HUES64 (cell line): ENCODE measurements around the gene SLC6A8.

Experiments
- H3K27ac ChIP-seq: 2 replicates; pipeline ENCODE4 v1.7.0; 2013; ENCODE audit warnings: low read depth, low read length, inconsistent platforms
- H3K27me3 ChIP-seq: 2 replicates; pipeline ENCODE4 v1.6.1; 2013; ENCODE audit warnings: mild to moderate bottlenecking, low read length; ENCODE audit not compliant: insufficient read depth
- H3K36me3 ChIP-seq: 2 replicates; pipeline ENCODE4 v1.6.1; 2013; ENCODE audit warnings: mild to moderate bottlenecking, low read length; ENCODE audit not compliant: insufficient read depth
- H3K4me1 ChIP-seq: 2 replicates; pipeline ENCODE4 v1.6.1; 2013; ENCODE audit warnings: mild to moderate bottlenecking, low read length, moderate library complexity; ENCODE audit not compliant: insufficient read depth
- H3K4me3 ChIP-seq: 2 replicates; pipeline ENCODE4 v1.5.1; 2013; ENCODE audit warnings: mild to moderate bottlenecking, low read length, moderate library complexity
- H3K9ac ChIP-seq: 2 replicates; pipeline ENCODE4 v1.6.1; 2013; ENCODE audit warnings: mild to moderate bottlenecking, low read depth, low read length
- H3K9me3 ChIP-seq: 2 replicates; pipeline ENCODE4 v1.6.1; 2013; ENCODE audit warnings: low read depth, low read length; ENCODE audit not compliant: insufficient read depth
- WGBS: fragments of 150-250, 120-280 bp; methylation state at CpG from one replicate; pipeline ENCODE4 v1.1.7; 2013; ENCODE audit warnings: missing lambda C conversion rate; 5-methylcytosine and 5-hydroxymethylcytosine counted together

SLC6A8 gene

DNA sequence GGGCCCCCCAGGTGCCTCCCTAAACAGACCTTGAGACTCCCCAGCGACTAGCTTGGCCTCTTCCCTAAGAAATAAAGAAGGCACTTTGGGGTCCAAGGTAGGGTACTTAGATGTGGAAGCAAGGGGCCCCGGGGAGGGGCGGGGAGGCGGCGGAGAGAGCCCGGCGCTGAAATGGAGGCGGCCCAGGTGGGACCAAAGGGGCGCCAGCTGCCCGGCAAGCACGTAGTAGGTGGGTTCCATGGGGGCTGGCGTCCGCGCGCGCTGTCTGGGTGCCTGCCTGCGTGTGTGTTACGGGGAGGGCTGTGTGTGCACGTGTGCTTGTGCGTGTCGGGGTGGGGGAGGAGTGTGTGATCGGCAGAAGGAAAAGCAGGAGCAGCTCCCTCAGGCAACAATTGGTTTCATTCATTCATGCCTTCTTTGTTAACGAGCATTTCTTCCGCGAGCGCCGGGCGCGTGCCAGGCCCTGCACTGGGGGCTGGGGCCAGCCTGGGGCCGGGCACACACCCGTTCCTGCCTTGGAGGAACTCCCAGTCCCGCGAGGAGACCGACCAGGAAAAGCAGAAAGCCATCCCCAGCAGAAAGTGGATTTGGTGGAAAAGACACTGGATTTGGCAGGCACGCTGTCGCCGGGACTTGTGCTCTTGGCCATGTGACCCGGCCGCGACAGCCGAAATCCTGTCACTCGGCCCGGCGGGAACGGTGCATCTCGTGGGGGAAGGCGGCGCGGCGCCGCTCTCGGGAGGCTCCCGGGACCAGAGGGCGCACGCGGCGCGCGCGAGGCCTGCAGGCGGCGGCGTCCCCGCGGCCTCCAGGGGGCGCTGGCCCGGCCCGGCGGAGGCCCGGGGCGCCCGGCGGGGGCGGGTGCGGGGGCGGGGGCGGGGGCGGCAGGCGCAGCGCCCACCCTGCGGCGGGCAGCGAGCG, 44.0 kb upstream of the SLC6A8 start:
- H3K4me3 ChIP-seq = peak overlapping the region; percentile 42
- H3K36me3 ChIP-seq = no peaks in the 10 kb centered on the region
- H3K4me1 ChIP-seq = no peaks in the 10 kb centered on the region
- H3K27ac ChIP-seq = no peak overlapping the region
- peaks cover 89% of the 10 kb centered on the region for H3K27me3 ChIP-seq
- H3K9ac ChIP-seq = no peak overlapping the region
- no peaks in the 10 kb centered on the region for H3K9me3 ChIP-seq
- WGBS = 2% methylated on average over 67 of the region's 84 CpGs

DNA sequence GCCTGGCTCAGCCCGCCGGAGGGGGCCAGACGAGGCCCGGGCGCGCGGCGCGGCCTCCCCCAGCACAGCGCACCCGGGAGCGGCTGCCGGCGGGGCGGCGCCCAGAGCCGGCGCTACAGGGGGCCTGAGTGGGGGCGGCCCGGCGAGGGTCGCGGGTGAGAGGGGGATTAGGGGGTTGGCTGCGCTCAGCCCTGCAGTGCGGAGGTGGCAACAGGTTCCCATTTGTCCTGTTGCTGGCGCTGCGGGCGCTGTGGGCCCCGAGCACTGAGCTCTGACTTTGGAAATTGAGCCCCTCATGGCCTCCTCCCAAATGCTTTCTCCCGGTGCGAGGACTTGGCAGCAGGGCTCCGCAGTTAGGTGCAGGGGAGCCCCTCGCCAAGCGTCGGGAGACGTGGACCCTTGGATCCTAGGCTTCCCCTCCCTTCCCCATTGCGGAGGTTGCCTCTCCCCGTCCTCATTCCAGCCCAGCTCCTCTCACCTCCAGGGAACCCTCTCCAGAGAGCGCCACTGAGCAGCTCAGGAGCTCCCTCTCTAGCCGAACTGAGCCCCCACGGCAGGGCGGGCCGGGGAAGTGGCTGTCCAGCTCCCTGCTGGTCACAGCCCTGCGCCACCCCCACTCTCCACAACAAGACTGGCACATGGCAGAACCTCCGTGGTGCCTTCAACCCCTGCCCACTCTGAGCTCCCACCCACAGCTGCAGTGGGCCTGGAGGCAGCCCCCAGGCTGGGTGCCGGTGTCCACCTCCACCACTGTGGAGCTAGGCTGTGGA, 43.2 kb upstream of the SLC6A8 start:
- H3K9ac ChIP-seq = no peak overlapping the region
- H3K4me1 ChIP-seq = no peaks in the 10 kb centered on the region
- 4% methylated on average over 46 of the region's 46 CpGs for WGBS
- H3K9me3 ChIP-seq = no peaks in the 10 kb centered on the region
- H3K27me3 ChIP-seq = peaks cover 95% of the 10 kb centered on the region
- H3K4me3 ChIP-seq = peak overlapping the region; percentile 40; the same call in 1 of the 2 replicates
- H3K36me3 ChIP-seq = no peaks in the 10 kb centered on the region
- no peak overlapping the region for H3K27ac ChIP-seq

DNA sequence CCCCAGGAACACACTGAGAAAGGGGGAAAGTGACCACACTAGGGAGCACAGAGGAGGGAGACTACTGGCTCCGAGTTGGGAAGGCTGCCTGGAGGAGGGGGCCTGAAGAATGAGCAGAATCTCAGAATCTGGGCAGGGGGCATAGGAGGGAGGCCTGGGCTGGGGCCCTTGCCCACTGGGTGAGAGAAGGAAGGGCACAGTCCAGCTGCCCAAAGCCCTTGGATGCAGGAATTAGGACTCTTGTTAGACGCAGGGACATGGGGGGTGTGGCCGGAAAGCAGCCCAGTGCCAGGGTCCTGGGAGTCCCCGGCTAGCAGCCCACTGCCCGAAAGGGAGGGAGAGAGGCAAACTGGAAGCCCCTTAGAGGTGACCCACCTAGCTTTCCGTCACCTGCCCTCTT, 42.6 kb upstream of the SLC6A8 start:
- no peak overlapping the region for H3K4me3 ChIP-seq
- 52% methylated on average over 6 of the region's 6 CpGs for WGBS
- H3K36me3 ChIP-seq = no peaks in the 10 kb centered on the region
- H3K9me3 ChIP-seq = no peaks in the 10 kb centered on the region
- no peaks in the 10 kb centered on the region for H3K4me1 ChIP-seq
- no peak overlapping the region for H3K27ac ChIP-seq
- peaks cover 89% of the 10 kb centered on the region for H3K27me3 ChIP-seq
- no peak overlapping the region for H3K9ac ChIP-seq

DNA sequence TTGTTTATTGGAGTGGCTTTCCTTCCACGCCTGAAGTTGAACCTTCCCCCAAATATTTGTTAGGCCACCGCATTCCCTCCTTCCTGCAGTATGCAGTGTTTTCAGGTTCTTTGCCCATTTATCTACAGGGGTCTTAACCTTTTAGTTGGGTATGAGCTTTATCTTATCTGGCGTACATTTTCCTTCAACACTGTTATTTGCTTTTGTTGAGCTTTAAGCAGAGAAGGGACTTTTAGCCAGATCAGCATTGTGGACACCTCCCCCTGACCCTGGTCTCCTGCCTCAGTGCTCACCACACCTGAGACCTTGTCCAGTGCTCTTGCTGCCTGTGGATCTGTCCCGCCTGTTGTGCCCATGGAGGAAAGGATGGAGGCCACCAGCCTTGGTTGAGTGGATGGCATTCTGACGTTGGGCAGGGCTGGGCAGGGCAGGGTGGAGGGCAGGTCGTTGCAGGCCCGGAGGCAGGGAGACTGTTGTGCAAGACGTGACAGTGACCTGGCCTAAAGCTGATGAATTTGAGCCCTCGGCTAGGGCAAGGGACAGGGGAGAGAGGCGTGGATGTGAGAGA, 41.7 kb upstream of the SLC6A8 start:
- no peak overlapping the region for H3K4me3 ChIP-seq
- no peaks in the 10 kb centered on the region for H3K36me3 ChIP-seq
- H3K4me1 ChIP-seq = no peaks in the 10 kb centered on the region
- H3K27ac ChIP-seq = no peak overlapping the region
- H3K9ac ChIP-seq = no peak overlapping the region
- 71% methylated on average over 9 of the region's 10 CpGs for WGBS
- no peaks in the 10 kb centered on the region for H3K9me3 ChIP-seq
- peaks cover 81% of the 10 kb centered on the region for H3K27me3 ChIP-seq

DNA sequence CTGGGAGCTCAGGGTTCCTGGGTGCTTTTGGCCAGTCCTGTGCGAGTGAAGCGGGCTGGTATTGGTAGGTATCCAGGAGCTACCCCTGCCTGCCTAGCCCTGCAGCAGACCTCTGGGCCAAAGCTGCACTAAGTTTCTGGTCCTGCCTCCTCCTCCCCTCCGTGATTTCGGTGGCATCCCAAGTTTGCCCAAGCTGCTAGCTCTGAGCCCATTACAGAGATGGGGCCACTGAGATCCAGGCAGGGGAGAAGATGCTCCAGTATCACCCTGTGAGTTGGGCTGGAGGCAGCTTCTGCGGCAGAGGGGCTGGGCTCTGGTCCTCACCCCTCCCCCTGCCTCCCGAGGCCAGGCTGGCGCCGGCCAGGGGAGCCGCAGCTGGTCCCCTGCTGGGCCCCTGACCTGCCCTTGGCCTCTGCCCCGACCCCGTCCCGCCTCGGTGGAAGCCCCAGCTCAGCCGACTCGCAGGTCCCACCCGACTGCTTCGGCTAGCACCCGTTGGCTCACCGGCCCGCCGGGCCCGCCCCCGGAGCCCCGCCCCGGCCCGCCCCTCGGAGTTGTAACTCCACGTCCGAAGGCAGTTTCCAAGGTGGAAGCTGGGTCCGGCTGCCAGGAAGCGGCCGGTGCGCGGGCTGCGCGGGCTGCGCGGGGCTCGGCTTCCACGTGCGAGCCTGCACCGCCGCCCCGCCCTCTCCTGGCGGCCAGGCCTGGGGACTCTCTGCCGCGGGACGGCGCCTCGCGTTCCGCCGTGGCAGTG, 40.9 kb upstream of the SLC6A8 start, which contains the start of gene DUSP9:
Gene DUSP9 (plus strand): TSS at position 584 of the 754 bp plus-strand sequence. CDS start 751 bp downstream, outside the sequence.
- WGBS = 4% methylated on average over 53 of the region's 53 CpGs
- Histone ChIP-seq H3K9me3 (no peaks in the 10 kb centered on the region), H3K4me1 (no peaks in the 10 kb centered on the region), H3K27ac (no peak within 1 kb of the TSS), H3K36me3 (no peaks in the 10 kb centered on the region), H3K4me3 (0 out of 2 replicates have a peak within 1 kb of the TSS, but pooled peaks have one; percentile 13), H3K27me3 (peaks cover 73% of the 10 kb centered on the region), H3K9ac (no peak within 1 kb of the TSS)

DNA sequence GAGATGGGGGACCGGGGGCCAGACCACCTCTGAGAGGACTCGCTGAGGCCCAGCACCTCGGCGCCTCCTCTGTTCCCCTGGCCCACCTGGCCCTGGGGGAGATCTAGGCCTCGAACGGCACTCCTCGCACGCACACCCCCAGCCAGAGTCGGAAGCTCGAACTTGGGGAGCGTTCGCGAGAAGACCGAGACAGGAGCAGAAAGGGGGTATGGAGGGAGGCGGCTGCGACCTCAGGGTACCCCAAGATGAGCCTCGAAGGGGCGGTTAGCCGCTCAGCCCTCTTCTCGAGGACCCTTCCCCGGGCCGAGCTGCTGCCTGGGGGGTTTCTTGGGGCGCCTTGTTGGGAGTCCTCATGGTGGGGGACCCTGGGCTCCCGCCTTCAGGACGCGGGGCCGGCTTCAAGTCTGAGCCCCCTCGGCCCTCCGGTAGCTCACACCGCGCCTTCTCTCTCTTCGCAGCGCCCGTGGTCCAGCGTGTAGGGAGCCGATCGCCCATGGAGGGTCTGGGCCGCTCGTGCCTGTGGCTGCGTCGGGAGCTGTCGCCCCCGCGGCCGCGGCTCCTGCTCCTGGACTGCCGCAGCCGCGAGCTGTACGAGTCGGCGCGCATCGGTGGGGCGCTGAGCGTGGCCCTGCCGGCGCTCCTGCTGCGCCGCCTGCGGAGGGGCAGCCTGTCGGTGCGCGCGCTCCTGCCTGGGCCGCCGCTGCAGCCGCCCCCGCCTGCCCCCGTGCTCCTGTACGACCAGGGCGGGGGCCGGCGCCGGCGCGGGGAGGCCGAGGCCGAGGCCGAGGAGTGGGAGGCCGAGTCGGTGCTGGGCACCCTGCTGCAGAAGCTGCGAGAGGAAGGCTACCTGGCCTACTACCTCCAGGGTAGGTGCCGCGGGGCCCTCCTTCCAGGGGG, 40.0 kb upstream of the SLC6A8 start:
- H3K9me3 ChIP-seq = no peaks in the 10 kb centered on the region
- peaks cover 65% of the 10 kb centered on the region for H3K27me3 ChIP-seq
- no peak overlapping the region for H3K9ac ChIP-seq
- WGBS = 10% methylated on average over 84 of the region's 85 CpGs
- no peaks in the 10 kb centered on the region for H3K4me1 ChIP-seq
- H3K36me3 ChIP-seq = no peaks in the 10 kb centered on the region
- H3K27ac ChIP-seq = no peak overlapping the region
- H3K4me3 ChIP-seq = 0 out of 2 replicates have a peak overlapping the region, but pooled peaks have one; percentile 13

DNA sequence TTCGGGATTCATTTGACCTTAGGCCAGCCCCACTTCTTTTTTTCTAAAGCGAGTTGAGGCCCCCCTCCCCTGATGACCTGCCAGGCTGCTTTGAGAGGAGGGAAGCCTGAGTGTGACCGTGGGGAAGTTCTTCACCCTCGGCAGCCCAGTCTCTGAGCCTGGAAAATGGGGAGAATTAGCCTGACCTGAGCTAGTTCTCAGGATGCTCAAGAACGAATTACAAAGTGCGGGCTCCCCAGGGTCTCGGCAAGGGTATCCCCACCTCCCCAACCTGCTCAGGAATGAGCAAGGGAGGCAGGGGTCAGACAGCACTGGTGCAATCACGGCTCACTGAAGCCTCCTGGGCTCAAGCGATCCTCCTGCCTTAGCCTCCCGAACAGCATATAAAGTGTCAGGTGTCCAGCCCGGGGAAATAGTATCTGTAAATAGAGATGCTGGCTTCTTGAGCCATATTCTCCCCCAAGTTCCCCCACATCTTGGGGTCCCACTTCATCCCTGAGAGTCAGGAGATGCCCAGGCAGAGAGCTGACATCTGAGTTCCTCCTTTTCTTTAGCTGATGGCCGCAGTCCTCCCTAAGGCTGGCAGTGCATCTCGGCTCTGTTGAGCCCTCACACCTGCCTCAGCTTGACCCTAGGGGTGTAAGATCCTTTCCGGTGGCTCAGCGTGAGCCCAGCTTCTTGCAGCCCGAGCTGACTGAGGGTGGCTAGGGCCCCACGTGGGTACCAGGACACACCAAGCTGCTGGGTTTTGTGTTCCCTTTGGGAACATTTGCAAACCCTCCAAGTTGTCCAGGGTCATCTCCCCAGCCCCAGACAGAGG, 39.2 kb upstream of the SLC6A8 start:
- 75% methylated on average over 13 of the region's 17 CpGs for WGBS
- Histone ChIP-seq H3K4me1 (no peaks in the 10 kb centered on the region), H3K9ac (no peak overlapping the region), H3K4me3 (no peak overlapping the region), H3K9me3 (no peaks in the 10 kb centered on the region), H3K27me3 (peaks cover 57% of the 10 kb centered on the region), H3K27ac (no peak overlapping the region), H3K36me3 (no peaks in the 10 kb centered on the region)

DNA sequence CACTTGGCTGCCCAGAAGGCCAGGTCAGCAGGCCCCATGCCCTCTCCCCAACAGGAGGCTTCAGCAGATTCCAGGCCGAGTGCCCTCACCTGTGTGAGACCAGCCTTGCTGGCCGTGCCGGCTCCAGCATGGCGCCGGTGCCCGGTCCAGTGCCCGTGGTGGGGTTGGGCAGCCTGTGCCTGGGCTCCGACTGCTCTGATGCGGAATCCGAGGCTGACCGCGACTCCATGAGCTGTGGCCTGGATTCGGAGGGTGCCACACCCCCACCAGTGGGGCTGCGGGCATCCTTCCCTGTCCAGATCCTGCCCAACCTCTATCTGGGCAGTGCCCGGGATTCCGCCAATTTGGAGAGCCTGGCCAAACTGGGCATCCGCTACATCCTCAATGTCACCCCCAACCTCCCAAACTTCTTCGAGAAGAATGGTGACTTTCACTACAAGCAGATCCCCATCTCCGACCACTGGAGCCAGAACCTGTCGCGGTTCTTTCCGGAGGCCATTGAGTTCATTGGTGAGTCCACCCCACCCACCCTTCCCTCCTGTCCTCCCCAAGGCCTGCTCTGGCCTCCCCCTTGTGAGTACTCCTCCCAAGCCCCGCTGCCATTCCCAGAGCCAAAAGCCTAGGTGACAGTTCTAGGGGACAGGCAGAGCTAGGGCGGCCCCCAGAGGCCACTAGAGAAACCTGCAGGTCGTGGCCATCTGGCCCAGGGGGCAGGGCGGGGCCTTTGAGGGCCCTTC, 38.4 kb upstream of the SLC6A8 start:
- 70% methylated on average over 26 of the region's 26 CpGs for WGBS
- Histone ChIP-seq H3K4me3 (no peak overlapping the region), H3K27me3 (peaks cover 51% of the 10 kb centered on the region), H3K27ac (no peak overlapping the region), H3K9me3 (no peaks in the 10 kb centered on the region), H3K36me3 (no peaks in the 10 kb centered on the region), H3K9ac (no peak overlapping the region), H3K4me1 (no peaks in the 10 kb centered on the region)
